Measurements from ENCODE around the gene PRDM16.

PRDM16 gene

DNA sequence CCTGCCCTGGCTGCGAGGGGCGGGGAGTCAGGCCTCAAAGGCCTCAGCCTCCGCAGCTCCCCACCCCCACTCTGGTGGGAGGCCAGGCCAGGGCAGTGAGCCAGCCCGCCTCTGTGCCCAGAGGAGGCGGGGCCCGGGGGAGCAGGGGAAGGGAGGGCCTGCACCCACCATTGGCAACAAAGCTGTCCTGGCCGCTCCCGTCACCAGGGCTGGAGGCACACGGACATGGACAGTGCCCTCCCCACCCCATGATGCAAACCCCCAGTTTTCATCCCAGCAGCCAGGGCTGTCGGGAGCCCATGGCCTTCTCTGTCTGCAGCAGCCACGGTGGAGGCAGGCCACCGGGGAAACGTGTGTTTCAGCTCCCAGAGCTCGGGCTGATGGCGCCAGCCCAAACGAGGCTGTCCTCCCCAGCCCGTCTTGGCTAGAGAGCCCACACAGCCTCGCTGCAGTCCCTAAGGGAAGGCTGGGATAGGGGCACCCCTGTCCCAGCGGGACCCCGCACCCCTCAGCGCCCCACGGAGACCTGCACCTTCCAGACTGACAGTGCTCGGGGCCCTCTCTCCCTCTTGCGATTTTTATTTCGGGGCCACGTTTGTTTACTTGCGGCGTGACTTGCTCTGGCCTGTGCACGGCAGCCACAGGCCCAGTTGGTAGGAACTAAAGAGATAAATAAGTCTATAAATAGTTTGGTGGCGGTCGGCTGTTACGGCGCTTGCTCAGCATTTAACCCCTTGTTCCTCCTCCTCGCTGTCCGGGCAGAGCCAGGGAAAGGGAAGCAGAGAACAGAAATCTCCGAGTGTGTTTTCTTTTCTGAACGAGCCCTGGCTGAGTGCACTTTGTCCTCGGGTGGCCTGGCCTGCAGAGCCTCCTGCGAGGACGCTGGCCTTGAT is 101.8 kb downstream of the PRDM16 start:
- no peak for DNase-seq

DNA sequence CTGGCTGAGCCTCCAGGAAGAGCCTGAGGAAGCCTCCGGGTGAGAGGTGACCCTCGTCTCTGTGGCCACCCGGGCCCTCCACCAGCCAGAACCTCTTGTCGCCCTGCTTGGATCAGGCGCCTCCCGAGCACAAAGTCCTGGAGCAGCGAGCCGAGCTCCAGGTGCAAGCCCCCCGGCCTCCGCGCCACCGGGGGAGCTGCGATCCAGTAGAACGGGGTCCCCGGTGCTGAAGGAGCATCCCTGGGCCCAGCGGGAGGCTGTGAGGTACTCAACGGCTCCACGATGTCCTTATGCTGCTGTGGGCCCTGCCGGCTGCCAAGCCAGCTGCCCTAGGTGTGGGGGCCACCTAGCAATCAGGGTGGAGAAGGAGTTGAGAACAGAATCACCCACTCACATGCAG is 102.8 kb downstream of the PRDM16 start:
- no peak for DNase-seq

DNA sequence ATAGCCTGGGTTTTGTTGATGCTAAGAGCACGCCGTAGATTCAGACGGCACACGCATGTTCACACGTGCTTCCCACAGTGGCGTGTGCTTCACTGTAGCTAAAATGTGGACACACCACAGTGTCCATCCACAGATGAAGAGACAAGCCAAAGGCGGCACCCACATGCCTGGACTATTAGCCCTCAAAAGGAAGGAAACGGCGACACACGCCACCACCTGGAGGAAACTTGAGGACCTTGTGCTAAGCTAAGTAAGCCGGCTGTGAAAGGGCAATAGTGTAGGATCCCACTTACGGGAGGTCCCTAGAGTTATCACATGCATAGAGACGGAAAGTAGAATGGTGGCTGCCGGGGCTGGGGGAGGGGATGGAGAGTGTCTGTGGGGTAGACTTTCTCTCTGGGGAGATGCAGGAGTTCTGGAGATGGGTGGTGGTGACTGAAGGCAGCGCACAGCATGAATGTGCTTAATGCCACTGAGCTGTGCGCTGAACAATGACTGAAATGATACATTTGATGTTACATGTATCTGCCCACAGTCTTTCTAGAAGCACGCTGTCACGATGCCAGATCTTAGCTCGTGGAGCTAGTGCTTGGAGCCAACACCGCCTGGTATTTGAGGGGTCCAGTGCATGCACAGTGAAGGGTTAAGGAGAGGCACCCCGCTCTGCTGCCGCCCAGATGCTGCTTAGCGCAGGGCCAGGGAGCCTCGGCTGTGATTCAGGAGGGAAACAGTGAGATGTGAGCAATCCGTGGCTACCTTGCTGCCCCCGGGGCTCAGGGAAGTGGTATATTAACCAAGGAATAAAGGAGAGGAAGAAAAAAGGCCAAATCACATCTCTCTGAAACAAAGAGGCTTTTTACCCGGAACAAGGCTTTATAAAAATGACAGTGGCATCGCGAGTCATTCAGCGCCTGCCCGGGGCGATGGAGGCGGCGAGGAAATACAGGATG is 103.7 kb downstream of the PRDM16 start:
- DNase-seq = no peak

DNA sequence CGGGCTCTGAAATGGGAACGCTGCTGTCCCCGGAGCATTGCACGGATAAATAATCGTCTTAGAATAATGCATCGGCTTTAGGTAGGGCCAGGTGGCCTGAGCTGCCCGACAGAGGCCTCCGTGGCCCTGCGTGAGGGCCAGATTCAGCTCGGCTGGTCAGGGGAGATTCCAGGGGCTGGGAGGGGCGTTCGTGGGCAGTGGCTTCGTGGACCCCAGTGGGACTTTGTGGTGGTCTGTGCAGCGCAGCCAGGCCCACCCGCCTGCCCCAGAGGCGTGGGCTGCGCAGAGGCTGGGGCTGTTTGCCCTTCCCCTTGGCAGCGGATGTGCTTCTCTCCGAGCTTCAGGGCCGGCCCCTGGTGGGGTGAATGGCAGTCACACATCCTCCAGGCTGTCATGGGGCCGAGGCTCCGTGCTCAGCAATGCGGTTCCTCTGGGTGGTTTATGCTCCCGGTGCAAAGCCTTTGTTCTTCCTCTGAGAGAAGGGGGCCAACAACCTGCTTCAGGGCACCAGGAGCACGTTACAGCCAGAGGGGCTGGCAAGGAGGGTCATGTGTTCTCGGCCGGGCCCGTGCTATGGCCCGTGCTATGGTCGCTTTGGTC is 104.5 kb downstream of the PRDM16 start:
- DNase-seq = no peak

DNA sequence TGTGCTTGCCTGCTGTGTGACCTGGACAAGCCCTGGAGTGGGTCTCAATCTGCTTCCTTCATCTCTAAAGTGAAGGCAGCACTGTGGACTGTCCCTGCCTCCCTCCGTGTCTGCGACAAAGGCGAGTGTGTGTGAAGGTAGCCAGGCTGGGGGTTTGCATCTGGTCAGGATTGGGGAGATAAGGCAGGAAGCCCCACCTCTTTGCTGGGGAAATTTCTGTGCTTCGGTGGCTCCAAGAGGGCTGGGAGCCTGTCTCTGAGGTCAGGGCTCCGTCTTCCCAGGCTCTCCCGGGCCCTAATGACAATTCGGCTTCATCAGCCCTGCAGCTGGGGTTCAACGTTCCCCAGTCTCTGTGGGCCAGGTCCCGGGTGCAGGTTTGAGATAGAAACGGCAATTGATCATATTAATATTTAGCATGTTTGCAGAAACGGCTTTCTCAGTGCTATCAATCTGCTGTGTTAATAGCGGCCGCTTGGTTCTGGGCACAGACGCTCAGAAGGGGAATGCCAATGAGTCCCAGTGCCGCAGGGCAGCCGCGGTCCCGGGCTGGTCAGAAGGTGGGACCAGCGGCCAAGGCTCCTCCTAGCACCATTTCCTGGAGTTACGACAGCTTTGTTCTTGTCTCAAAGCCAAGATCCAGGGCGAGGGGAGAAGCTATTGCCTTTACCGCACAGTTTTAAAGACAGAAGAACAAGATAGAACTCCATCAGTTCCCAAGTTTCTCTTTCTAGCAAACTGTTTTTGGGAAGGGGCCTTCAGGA is 105.7 kb downstream of the PRDM16 start:
- no peak for DNase-seq

DNA sequence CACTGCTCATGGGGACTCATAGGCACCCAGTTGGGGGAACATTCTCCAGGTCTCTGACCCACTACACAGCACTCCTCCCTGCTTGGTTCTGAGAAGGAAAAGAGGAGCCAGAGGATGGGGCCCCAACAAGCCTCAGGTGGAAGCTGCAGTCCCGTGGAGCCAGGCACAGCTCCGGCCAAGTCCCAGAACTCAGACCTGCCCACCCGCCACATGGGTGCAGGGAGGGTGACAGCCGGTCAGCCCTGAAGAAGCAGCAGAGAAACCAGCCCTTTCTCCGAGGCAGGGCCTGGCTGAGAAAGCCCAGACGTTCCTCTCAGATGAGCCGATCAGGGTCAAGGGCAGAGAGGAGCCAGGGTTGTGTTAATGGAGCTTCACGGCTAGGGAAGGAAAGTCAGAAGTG is 106.5 kb downstream of the PRDM16 start:
- DNase-seq = no peak

DNA sequence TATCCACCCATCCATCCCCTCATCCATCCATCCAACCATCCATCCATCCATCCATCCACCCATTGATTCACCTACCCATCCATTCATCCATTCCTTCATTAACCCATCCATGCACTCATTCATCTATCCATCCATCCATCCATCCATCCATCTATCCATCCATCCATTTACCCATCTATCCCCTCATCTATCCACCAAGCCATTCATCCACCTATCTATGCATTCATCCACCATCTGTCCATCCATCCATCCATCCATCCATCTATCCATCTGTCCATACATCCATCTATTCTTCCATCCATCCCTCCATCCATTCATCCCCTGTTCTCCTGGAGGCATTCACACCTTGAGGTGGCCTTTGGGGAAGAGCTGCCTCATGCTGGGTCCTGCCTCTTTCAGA is 107.0 kb downstream of the PRDM16 start:
- DNase-seq = no peak

DNA sequence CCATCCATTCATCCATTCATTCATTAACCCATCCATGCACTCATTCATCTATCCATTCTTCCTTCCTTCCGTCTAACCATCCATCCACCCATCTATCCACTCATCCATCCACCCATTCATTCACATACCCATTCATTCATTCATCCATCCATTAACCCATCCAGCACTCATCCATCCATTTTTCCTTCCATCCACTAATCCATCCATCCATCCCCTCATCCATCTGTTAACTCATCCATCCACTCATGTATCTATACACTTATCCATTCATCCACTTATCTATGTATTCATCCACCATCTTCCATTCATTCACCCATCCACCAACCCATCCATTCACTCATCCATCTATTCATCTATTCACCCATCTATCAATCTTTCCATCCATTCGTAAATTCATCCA is 107.8 kb downstream of the PRDM16 start:
- DNase-seq = no peak

DNA sequence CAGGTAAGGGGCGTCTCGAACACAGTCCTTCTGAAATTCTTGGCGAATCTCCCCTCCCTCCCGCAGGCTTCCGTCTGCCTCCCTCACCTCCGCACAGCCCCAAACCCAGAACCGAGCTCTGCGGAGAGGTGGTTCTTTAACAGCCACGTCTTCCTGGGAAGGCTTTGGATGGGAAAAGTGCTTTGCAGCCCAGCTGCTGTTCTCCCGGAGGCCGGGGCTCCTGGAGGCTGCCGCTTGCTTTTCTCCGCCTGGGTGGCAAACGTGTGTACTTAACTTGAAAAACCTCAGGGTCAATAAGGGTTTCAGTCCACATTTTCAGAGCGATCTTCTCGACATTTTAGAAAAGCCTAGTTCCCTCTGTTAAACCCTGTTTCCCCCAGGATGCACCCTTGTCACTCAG is 109.3 kb downstream of the PRDM16 start:
- no peak for DNase-seq

DNA sequence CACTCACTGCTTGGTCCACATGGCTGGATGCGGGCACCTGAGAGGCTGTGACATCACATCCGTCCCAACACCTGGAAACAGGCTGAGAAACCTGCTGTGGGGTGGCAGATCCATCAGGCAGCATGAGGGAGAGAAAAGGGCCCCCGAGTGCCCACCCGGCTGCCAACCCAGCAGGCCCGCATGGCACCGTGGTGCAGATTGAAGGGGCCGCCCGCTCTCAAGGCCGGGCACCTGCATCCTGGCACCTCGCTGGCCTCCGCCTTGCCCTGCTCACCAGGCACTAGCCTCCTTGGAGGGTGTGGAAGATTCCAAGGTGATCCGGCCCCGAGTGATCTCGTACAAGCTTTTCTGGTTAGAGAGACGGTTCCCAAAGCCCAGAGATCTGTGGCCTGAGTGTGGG is 110.5 kb downstream of the PRDM16 start:
- DNase-seq = no peak

DNA sequence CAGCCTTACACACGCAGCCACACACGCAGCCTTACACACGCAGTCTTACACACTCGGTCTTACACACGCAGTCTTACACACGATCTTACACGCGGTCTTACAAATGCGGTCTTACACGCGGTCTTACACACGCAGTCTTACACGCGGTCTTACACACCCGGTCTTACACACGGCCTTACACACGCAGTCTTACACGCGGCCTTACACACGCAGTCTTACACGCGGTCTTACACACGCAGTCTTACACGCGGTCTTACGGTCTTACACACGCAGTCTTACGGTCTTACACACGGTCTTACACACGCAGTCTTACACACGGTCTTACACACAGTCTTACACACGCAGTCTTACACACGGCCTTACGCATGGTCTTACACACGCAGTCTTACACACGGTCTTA is 111.9 kb downstream of the PRDM16 start:
- DNase-seq = no peak

DNA sequence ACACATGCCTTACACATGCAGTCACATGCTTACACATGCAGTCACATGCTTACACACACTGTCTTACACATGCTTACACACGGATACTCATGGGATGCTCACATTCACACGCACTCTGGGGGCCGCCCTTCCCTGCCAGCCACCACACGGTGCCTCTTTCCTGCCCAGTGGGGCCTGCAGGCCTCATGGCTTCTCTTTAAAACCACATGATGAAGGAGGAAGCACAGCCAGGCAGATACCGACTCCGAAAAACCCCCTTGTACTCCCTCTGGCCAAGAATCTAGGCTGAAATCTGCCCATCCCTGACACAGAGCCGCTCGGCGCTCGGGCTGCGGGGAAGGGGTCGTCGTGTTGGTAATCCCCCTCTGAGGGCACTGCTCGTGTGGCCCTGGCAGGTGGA is 113.0 kb downstream of the PRDM16 start:
- DNase-seq = no peak

DNA sequence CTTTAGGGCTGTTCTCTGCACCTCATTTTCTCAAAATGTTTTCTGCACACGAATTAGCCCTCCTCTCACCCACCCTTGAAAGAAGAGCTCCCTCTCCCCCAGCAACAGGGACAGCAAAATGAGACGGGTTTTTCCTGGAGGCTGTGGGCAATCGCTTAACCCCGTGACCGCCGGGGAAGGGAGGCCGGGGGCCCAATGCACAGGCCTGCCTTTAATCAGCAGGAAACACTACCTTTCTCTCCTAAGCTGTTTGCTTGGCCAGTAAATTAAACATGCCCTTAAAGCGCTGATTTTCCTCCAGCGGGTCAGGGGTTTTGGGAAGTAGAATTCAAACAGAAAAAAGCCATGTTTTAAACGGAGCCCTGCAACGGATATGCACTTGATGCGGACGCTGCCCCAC is 114.4 kb downstream of the PRDM16 start:
- DNase-seq = no peak

DNA sequence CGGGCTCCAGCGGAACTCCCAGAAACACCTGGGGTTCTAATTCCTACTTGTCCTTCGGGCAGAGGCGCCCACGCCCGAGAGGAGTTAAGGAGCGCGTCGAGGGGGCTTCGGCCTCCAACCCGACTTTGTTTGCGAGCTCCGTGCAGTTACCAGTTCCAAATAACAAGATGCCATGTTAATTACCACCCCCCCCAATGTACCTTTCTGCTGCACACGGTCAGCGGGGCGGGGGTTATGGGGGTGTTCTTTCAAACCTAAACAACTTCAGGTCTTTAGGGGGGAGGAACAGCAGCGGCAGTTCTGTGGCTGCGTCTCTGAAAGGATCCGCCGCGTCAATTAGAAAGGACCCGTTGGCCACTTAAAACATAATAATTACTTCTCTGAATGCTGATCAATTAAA is 114.8 kb downstream of the PRDM16 start:
- DNase-seq = no peak

DNA sequence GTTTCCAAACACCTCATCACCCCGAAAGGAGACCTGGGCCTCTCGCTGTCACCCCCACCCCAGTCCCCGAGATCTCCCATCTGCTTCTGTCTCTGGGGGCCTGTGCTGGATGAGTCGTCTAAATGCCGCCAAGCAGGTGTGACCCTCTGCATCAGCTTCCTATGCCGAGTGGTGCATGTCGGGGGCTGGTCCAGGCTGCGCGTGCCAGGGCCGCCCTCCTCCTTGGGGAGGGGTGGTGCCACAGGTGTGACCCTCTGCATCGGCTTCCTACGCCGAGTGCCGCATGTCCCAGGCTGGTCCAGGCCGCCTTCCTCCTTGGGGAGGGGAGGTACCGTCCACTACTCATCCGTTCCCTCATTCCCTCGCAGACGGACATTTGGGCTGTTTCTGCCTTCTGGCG is 115.7 kb downstream of the PRDM16 start:
- DNase-seq = no peak

DNA sequence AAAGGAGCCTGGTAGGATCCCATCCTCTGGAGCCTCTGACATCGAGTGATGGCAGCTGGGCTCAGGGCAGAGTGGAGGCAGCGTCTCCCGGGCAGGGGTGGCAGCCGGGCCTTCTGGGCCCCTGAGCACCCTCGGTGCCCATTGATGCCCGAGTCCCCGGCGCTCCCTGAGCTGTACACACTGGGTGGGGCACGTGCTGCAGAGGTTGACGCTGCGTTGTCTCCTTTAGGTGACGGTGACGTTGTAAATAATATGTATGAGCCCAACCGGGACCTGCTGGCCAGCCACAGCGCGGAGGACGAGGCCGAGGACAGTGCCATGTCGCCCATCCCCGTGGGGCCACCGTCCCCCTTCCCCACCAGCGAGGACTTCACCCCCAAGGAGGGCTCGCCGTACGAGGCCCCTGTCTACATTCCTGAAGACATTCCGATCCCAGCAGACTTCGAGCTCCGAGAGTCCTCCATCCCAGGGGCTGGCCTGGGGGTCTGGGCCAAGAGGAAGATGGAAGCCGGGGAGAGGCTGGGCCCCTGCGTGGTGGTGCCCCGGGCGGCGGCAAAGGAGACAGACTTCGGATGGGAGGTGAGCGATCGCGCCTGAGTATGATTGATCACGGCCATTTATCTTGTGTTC is 117.0 kb downstream of the PRDM16 start:
- no peak for DNase-seq

DNA sequence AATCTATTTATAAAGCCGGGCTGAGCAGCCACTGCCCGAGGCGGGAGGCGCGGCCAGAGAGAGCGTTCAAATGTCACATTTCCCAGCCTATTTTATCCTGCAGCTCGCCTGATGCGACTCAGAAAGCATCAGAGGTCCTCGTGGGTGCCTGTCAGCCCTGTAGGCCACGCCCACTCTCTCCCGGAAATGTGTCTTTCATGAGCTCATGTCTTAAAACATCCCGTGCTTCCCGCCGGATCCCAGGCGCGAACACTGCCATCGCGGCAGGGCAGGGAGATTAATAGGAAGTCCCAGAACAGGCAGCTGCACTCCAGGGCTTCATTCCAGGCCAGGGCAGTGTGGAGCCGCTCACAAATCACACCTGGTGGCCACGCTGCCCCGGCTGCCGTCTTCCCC is 117.5 kb downstream of the PRDM16 start:
- DNase-seq = no peak

DNA sequence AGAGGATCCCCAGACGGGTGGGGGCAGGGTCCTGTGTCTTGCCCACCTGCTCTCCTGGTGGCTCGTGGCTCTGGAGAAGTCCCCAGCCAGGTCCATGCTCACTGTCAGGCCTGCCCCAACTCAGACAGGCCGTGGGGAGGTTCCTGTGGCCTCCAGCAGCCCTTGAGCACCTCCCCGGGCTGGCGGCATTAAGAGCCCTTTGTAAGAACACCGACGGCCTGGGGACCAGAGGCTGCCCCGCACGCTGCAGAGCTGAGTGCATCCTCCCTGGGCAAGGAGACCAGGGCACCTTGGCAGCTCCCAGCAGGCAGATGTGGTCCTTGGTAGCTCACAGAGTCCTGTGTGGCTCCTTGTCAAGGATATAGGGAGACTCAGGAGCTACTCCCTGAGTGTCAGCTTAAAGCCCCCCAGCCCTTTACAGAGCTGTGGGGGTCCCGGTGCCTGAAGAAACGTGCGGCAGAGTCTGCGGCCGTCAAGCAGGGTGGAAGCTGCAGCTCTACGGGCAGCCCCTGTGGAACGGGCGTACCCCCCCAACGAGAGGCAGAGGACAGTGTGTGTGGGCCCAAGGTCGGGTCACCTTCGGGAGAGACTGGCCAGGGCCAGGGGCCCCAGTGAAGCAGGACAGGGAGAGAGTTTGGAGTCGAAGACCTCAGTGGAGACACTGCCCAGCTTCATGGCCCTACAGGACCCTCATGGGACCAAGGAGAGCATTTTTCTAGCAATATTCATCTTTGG is 118.6 kb downstream of the PRDM16 start:
- DNase-seq = no peak

DNA sequence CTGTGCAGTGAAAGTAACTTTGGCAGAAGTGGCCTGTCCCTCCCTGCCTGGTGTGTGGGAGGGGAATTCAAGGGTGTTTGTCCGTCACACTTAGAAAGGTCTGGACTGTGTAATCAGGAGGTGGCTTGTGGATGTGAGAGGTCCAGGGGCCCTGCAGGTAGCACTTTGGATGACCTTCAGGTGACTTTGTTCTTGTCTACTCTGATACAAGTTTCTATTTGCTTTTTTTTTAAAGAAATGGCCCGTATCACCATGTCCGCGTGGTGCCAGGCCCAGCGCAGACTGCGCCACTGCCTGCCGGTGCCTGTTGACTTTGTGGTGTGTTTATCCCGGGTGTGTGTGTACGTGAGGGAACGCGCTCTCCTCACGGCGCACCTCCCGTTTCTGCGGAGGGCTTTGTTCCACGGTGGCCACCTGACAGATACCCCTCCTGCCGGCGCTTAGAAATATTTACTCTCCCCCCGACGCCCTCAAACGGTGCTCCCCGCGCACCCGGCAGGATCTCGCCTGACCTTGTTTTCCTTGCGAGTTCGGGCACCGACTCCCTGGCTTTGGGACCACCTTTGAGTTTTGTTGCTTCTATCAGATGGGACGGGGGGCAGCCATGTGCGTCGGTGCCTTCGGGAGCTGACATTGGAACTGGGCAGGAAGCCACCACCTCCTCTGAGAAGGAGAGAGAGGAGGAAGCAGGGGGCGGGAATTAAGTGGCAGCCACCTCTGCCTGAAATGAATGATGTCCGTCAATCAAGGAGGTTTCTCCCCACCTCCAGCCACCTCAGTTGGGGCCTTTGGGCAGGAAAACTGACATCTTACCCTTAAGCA is 119.4 kb downstream of the PRDM16 start:
- DNase-seq = no peak

DNA sequence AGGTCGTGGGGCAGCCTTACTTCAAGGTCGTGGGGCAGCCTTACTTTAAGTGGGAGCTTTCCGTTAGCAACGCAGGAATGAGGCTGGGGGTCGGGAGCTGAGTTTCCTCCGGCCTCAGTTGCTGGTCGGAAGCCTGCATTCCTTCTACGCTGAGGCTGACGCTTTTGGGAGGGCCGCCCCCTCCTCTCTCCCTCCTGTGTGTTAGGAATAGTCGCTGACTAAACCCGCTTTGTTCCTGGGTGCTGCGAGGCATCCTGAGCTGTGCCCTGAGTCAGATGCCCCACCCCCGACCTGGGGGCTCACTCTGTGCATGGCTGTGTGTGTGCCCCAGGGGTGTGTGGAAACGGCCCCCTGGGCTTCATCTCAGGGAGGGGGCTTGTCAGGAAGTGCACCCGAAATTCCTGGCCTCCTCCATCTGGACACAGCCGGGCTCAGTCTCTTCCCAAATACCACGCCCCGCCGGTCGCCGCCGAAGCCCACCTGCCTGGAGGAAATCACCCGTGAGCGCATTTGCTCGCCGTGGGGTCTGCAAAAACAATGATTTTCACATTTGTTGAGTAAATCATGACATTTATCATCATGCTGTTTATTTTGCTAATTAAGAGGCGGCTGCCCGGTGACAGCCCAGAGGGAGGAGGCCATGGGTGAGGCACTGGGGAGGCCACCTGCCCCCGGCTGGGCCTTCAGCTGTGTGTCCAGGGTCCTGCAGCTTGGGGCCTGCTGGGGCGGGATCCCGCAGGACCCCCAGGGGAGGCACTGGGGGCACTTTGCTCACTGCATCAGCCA is 121.4 kb downstream of the PRDM16 start:
- DNase-seq = no peak
